HG03066 (cell line): Measurements from ENCODE around the gene UBAC2.

Experiments
- ATAC-seq: cut with Tn5 transposase; IDR thresholded peaks from one replicate; pipeline ENCODE4 v1.9.1; 2021; ENCODE audit warnings: low read depth; ENCODE audit not compliant: unreplicated experiment

The UBAC2 gene

DNA sequence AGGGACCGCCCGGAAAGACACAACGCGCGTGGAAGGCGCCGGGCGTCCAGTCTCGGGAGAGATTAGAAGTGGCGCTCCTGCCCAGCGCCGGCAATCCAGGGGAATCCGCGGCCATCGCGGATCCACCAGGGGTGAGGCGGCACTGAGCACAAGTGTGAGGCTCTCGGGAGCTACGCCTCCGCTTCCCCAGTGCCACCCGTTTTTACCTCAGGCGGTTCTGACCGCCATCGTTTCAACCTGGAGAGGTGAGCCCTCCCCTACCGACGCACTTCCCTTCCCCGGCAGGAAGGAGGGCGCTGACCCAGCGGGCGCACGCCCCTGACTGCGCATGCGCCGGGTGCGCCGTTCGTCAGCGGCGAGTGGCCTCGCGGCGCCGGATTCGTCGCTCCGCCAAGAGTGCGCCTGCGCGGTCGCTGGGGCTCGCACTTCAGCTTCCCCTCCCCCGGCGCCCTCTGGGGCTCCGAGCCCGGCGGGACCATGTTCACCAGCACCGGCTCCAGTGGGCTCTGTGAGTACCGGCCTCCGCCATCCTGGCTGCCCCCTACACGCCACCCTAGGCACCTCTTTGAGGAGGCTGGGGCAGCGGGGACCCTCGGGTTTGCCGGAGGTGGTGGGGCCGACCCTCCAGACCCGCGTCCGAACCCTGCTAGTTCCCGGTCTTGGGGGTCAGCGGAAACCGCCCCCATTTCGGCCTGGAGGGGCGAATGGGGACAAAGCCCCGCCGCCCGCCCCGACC lies at the start of gene UBAC2:
Gene UBAC2, plus strand, starts transcription at position 423 of the 736 bp plus-strand sequence. Its CDS starts 55 bp downstream, at position 478.
- peak; percentile 57 for ATAC-seq

DNA sequence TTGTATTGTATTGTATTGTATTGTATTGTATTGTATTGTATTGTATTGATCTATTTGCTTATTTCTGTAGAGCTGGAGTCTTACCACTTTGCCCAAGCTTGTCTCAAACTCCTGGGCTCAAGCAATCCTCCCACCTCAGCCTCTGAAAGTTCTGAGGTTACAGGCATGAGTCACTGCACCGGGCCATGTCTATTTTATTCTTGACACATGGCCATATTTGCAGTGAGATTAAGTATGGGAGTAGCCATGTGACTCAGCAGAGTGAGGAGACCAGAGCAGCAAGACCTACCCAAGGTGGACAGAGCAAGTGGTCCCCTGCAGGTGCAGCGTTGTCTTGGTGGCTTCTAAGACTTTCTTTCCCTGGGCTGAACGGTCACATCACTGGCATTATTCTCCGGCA lies 49.1 kb upstream of the UBAC2 start:
- ATAC-seq = peak; percentile 97

- ATAC-seq = no peak
Observed at GRCh38 chr13:99153219-99153618, 47.4 kb upstream of the UBAC2 start.

DNA sequence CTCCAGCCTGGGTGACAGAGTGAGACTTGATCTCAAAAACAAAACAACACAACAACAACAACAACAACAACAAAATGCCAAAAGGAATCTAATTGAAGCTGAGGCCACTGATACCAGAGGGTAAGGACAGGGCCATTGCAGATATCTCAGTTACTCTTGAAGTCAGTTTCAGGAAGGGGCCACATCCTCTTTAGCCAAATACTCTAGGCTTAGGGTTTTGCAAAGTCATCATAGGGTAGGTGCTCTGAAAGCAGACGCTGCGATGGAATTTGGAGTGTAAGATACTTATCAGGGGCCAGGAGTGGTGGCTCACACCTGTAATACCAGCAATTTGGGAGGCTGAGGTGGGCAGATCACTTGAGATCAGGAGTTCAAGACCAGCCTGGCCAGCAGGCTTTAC lies 46.6 kb upstream of the UBAC2 start:
- no peak for ATAC-seq

DNA sequence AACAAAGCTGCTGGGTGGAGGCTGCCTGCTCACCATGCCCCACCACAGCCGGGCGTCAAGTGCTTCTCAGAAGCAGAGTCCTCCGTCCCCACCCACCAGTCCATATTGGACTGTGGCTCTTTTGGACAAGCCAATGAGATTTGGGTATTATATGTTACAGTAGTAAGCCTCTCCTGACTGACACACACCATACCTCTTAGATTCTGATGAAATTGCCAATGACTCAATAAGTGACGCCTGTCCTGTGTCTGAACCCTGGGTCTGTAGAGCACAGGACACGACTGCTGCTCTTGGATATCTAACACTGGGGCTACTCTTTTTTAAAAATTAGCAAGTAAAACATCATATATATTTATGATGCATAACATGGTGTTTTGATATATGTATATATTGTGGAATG lies 44.8 kb upstream of the UBAC2 start:
- ATAC-seq = no peak

- no peak for ATAC-seq
Observed at GRCh38 chr13:99157046-99157445, 43.6 kb upstream of the UBAC2 start.

- ATAC-seq = no peak
Observed at GRCh38 chr13:99158846-99159245, 41.8 kb upstream of the UBAC2 start.

- ATAC-seq = no peak
Observed at GRCh38 chr13:99159331-99160061, 41.2 kb upstream of the UBAC2 start.

GRCh38 chr13:99160415-99160814 lies 40.2 kb upstream of the UBAC2 start:
- no peak for ATAC-seq

- no peak for ATAC-seq
Observed at GRCh38 chr13:99161512-99161911, 39.1 kb upstream of the UBAC2 start.

DNA sequence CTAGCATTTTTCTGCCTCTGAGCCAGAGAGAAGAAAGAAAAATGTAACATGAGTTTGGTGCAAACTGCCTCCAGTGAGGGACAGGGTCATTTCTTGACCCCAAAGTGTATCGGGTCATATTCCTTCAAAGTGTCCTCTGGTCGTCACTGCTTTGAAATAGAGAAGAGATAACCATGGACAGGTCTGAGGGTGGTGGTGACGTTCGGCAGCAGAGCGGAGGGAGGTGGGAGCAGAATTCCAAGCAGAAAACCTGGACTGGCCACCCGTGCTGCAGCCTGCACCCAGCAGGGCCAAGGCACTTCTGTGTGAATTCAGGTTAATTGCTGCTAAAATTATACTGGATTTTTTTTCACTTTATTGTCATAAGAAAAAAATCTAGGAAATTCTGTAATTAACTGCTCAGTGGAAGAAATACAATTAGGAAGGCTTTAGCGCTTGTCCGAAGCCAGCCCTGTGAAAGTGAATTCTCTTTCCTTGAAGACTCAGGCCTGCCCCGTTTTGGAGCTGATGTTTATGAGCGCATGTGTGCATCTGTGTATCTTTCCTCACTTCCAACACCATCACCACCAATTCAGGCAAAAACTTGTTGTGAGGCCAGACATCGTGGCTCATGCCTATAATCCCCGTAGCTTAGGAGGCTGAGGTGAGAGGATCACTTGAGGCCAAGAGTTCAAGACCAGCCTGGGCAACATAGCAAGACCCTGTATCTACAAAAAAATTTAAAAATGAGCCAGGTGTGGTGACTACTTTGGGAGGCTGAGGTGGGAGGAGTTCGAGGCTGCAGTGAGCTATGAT lies 37.9 kb upstream of the UBAC2 start:
- no peak for ATAC-seq

GRCh38 chr13:99164226-99164625 lies 36.4 kb upstream of the UBAC2 start:
- no peak for ATAC-seq

DNA sequence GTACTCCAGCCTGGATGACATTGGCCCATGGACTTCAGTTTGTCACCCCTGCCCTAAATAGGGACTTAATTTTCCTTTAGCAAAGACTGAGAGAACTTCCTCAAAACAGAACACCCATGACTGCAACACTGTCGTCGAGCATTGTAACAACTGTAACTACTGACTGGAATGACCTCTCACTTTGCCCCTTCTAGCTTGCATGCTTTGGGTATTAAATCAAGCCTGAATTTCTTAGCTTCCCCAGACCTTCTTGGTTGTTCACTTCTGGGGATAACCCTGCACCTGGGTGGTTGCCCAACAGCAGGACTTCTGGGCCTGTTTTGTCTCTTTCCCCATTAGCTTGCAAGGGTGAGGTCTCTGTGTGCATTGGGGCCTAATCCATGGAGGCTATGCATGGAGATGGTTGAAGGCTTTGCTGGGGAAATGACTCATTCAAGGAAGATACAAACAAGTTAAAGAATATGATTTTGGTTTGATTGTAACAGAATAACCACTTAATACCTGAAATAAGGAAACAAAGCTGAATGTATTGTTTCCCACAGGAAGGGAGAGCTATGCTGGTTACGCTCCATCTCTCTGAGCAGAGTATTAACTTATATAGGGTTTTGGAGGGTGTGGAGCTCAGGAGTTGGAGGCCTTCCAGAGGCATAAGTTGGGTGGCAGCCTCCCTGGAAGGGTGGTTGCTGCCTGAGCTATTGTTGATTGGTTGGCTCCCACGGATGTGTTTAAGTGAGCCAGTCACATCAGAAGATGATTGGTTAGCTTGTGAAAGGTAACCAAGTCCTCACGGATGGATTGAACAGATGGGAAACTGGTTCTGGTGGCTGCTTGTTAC lies 34.7 kb upstream of the UBAC2 start:
- ATAC-seq = no peak

DNA sequence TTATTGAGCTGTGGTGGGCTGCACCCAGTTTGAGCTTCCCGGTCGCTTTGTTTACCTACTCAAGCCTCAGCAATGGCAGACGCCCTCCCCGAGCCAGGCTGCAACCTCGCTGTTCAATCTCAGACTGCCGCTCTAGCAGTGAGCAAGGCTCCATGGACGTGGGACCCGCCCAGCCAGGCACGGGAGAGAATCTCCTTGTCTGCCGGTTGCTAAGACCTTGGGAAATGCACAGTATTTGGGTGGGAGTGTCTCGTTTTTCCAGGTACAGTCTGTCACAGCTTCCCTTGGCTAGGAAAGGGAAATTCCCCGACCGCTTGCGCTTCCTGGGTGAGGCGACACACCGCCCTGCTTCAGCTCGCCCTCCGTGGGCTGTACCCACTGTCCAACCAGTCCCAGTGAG lies 27.7 kb upstream of the UBAC2 start:
- no peak for ATAC-seq

GRCh38 chr13:99173606-99174005 lies 27.0 kb upstream of the UBAC2 start:
- ATAC-seq = no peak

DNA sequence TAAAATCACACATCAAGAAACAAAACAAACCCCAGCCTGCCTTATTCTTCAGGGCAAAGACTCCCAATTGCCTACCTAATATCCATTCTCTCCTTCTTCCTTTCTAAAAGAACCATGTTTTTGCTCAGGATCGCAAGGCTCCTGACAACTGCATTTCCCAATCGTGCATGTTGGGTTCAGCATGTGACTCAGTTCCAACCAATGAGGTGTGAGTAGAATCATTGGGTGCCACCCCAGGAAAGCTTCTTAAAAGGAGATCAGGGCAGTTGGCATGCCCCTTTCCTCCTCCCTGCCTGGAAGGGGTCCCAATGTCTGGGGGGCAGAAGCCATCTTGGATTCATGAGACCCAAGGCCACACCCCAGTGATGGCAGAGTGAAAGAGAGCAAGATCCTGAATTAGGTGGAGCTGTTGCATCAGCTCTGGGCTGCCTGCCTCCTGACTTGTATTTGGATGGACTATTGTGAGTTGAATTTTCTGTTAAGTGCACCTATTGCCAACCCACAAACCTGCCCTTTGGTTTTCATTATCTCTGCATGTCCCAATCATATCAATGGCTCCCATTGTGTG lies 26.0 kb upstream of the UBAC2 start:
- no peak for ATAC-seq

GRCh38 chr13:99176309-99177276 lies 24.1 kb upstream of the UBAC2 start:
- ATAC-seq = peak; percentile 78

DNA sequence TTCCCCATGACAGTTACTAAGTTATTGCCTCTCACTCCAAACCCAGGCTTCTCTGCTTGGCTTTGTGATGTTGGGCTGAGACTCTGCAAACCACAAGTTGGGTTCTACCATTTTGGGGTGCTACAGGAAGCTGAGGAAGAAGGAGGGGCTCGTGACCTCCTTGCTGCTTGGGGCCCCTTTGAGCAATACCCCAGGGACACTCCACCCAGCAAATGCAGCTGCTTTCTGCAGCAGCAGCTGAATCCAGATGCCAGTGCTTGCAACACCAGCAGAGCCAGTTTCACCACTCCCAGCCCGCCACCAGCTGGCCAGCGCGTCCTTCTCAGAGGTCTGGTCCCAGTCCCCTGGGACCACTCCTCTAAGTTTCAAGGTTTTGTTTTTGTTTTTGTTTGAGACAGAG lies 22.0 kb upstream of the UBAC2 start:
- peak; percentile 47 for ATAC-seq

GRCh38 chr13:99179460-99179859 lies 21.2 kb upstream of the UBAC2 start:
- ATAC-seq = no peak
